GM12891 (cell line): Measurements from ENCODE around the gene TMEM150A.

Experiments used
- POLR2A ChIP-seq: IDR thresholded peaks from 2 replicates; pipeline ENCODE4 v1.6.1; 2011; ENCODE audit warnings: low read depth, low read length, control low read depth
- POLR2AphosphoS5 ChIP-seq: IDR thresholded peaks from 2 replicates; pipeline ENCODE4 v1.6.1; 2011; ENCODE audit warnings: low read depth, low read length, control low read depth
- SPI1 ChIP-seq: IDR thresholded peaks from 2 replicates; pipeline ENCODE4 v1.6.1; 2011; ENCODE audit warnings: low read depth, low read length, control low read depth

- TF ChIP-seq POLR2A (no peak), POLR2AphosphoS5 (no peak), SPI1 (no peak)
Measured at GRCh38 chr2:85650456-85650855, 48.0 kb upstream of the TMEM150A start.
